A673 (cell line): ENCODE results near the gene FAM217A. TPM values are rescaled to one million over a fixed set of nuclear protein-coding genes. Genes with fewer than 3 reads are reported as not detected.
A peak's percentile ranks its signal among the peaks of the same experiment; 100 is the strongest.

Source experiments
- BruUV-seq: library from RNA; stranded (reverse); fragments of 400-500 nt; replicated peaks from 2 replicates; lab custom pipeline; 2021; lab: Mats Ljungman, UMichigan
- CTCF ChIA-PET: fragments of 300-600 bp; sonication (Branson Sonifier 250); formaldehyde crosslinking; loops from one replicate; lab custom pipeline; 2022; ENCODE audit warnings: antibody characterized with exemption; lab: Charles Lee
- POLR2A ChIA-PET: fragments of 300-600 bp; sonication (Branson Sonifier 250); formaldehyde crosslinking; loops from one replicate; lab custom pipeline; 2022; ENCODE audit warnings: antibody characterized with exemption; ENCODE audit not compliant: low non-redundant PET; lab: Charles Lee
- DNase-seq: peaks from one replicate; pipeline ENCODE4 v3.0.0-alpha.2; 2015; ENCODE audit warnings: low spot score
- H3K27ac ChIP-seq: fragments of 200-600 bp; sonication (generic); 2 replicates; pipeline ENCODE4 v1.5.1; 2016; ENCODE audit warnings: mixed run types, low read depth, mild to moderate bottlenecking, mixed read lengths, antibody characterized with exemption, low read length; ENCODE audit not compliant: poor library complexity, severe bottlenecking
- H3K27me3 ChIP-seq: fragments of 200-600 bp; sonication (generic); replicated peaks from 2 replicates; pipeline ENCODE4 v1.6.1; 2017; ENCODE audit warnings: mixed run types, low read depth, mild to moderate bottlenecking, mixed read lengths, antibody characterized with exemption, low read length; ENCODE audit not compliant: insufficient read depth, poor library complexity
- H3K36me3 ChIP-seq: fragments of 200-600 bp; sonication (generic); 2 replicates; pipeline ENCODE4 v1.6.1; 2016; ENCODE audit warnings: mixed run types, mild to moderate bottlenecking, mixed read lengths, antibody characterized with exemption, low read length; ENCODE audit not compliant: insufficient read depth, poor library complexity, severe bottlenecking
- H3K4me1 ChIP-seq: fragments of 200-600 bp; sonication (generic); 2 replicates; pipeline ENCODE4 v1.6.1; 2017; ENCODE audit warnings: mixed run types, mild to moderate bottlenecking, mixed read lengths, antibody characterized with exemption, low read length; ENCODE audit not compliant: insufficient read depth, poor library complexity, severe bottlenecking
- H3K4me3 ChIP-seq: fragments of 200-600 bp; sonication (generic); 2 replicates; pipeline ENCODE4 v1.5.1; 2016; ENCODE audit warnings: low read depth, mixed run types, mild to moderate bottlenecking, mixed read lengths, low read length; ENCODE audit not compliant: poor library complexity, severe bottlenecking
- H3K9me3 ChIP-seq: fragments of 200-600 bp; sonication (generic); 2 replicates; pipeline ENCODE4 v1.6.1; 2016; ENCODE audit warnings: mixed run types, low read depth, mild to moderate bottlenecking, mixed read lengths, antibody characterized with exemption, low read length; ENCODE audit not compliant: poor library complexity, severe bottlenecking
- CTCF ChIP-seq: fragments of 300-800, 200-600 bp; sonication (generic); conservative IDR thresholded peaks from 2 replicates; pipeline ENCODE4 v1.5.1; 2017; ENCODE audit warnings: low read depth, mild to moderate bottlenecking, antibody characterized with exemption, low read length, moderate library complexity, mixed read lengths
- EZH2 ChIP-seq: fragments of 200-600 bp; sonication (generic); IDR thresholded peaks from 2 replicates; pipeline ENCODE4 v1.6.1; 2017; ENCODE audit warnings: borderline replicate concordance, low read depth, mild to moderate bottlenecking, mixed read lengths, antibody characterized with exemption, low read length; ENCODE audit not compliant: poor library complexity, severe bottlenecking
- intact Hi-C: fragments of 100-400 bp; cut with micrococcal nuclease; formaldehyde crosslinking; loops from one replicate; pipeline ENCODE4 v1.10.0; 2022; ENCODE audit not compliant: unreplicated experiment
- total RNA-seq: library from RNA; stranded (reverse); gene quantifications from 2 replicates; pipeline ENCODE4 v1.2.3, GENCODE V29; 2021

The FAM217A gene
- total RNA-seq, 1 experiment from 2014 or later = not detected

- TF ChIP-seq EZH2 (no peak), CTCF (no peak)
- ChIA-PET POLR2A (interaction anchor here (0.6 to 0.7 kb wide), 2 partner anchors 31 to 49 kb away, joined by 5 to 7 read pairs; no protein-coding TSS in a partner anchor), CTCF (interaction anchor here (0.7 to 1.2 kb wide), 2 partner anchors 36 to 37 kb away, joined by 4 read pairs; no protein-coding TSS in a partner anchor)
- intact Hi-C loops = no loop called here
- no peak for DNase-seq
- Histone ChIP-seq H3K27me3 (no peaks in the 10 kb centered on the region), H3K4me3 (peak overlapping the region; percentile 92), H3K4me1 (peaks cover 26% of the 10 kb centered on the region), H3K9me3 (no peaks in the 10 kb centered on the region), H3K27ac (peak overlapping the region; percentile 97), H3K36me3 (no peaks in the 10 kb centered on the region)
- BruUV-seq = TSS peak; percentile 49
These were observed 56.9 kb downstream of the FAM217A start for GRCh38 chr6:4021854-4022695.

- Histone ChIP-seq H3K27me3 (no peaks in the 10 kb centered on the region), H3K27ac (peak overlapping the region; percentile 97), H3K9me3 (no peaks in the 10 kb centered on the region), H3K4me1 (peaks cover 26% of the 10 kb centered on the region), H3K36me3 (no peaks in the 10 kb centered on the region), H3K4me3 (peak overlapping the region; percentile 92)
- ChIA-PET POLR2A (interaction anchor here (0.6 kb wide), 3 partner anchors 10 to 768 kb away, joined by 3 to 9 read pairs (median 4); partner anchors contain the start of gene FAM50B), CTCF (interaction anchor here (0.6 to 1.2 kb wide), 5 partner anchors 37 to 567 kb away, joined by 3 to 5 read pairs (median 4); partner anchors contain the start of gene ECI2)
- peak; percentile 99 for DNase-seq
- 0 out of 2 replicates have a peak, but pooled peaks have one; percentile 31 for TF ChIP-seq CTCF
- TF ChIP-seq EZH2 = no peak
- intact Hi-C loops = no loop called here
- BruUV-seq = no TSS peak
These were observed 57.6 kb downstream of the FAM217A start for GRCh38 chr6:4021133-4021853.

- no peak for TF ChIP-seq CTCF
- TF ChIP-seq EZH2 = no peak
These were observed 58.2 kb downstream of the FAM217A start for GRCh38 chr6:4020822-4021132.

More at GRCh38 chr6:4020822-4021132, 58.2 kb downstream of the FAM217A start:
- Histone ChIP-seq H3K27me3 (no peaks in the 10 kb centered on the region), H3K4me3 (peak overlapping the region; percentile 92), H3K36me3 (no peaks in the 10 kb centered on the region), H3K9me3 (no peaks in the 10 kb centered on the region), H3K27ac (peak overlapping the region; percentile 97), H3K4me1 (peaks cover 26% of the 10 kb centered on the region)
- intact Hi-C loops = no loop called here
- POLR2A ChIA-PET = interaction anchor here (0.6 kb wide), 2 partner anchors 10 to 172 kb away, joined by 3 to 4 read pairs; partner anchors contain the start of gene FAM50B
- CTCF ChIA-PET = interaction anchor here (0.8 to 1.2 kb wide), 3 partner anchors 38 to 114 kb away, joined by 4 to 5 read pairs (median 4); partner anchors contain the start of gene ECI2
- DNase-seq = no peak
- BruUV-seq = no TSS peak
